Measurements from ENCODE around the gene RFX8.

The RFX8 gene

DNA sequence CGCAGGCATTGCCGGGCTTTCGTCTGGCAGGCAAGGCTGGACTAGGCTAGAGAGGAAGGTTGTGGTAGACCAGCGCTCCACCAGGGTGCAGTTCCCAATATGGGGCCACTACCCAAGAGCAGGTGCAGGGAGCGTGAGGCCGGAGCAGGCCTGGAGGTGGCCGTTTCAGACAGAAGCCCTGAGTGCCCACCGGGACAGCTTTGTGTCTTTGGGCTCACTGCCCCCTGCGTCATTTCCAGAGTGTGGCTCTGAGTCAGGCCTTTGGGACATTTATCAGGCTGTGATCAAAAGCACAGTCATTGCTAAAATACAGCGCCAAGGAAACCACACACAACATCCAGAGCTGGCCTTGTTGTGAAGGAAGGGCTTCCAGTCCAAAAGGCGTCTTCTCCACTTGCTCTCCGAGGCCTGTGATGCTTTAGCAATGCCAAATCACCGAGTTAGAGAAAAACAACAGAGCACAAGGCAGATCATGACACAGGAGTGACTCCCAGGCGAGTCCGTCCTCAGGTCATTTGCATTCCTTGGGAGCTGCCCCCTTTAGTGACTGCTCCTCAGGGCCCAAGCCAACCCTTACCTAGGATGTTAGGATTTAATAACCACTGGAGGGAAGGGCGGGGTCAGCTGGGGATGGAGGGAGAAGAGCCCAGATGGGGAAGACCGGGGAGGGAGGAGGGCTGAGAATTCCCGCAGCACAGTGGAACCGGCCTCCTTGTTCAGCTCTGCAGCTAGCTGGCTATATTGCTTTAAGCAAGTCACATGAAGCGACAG is 42.3 kb downstream of the RFX8 start:
- TF ChIP-seq, protein P1, sequence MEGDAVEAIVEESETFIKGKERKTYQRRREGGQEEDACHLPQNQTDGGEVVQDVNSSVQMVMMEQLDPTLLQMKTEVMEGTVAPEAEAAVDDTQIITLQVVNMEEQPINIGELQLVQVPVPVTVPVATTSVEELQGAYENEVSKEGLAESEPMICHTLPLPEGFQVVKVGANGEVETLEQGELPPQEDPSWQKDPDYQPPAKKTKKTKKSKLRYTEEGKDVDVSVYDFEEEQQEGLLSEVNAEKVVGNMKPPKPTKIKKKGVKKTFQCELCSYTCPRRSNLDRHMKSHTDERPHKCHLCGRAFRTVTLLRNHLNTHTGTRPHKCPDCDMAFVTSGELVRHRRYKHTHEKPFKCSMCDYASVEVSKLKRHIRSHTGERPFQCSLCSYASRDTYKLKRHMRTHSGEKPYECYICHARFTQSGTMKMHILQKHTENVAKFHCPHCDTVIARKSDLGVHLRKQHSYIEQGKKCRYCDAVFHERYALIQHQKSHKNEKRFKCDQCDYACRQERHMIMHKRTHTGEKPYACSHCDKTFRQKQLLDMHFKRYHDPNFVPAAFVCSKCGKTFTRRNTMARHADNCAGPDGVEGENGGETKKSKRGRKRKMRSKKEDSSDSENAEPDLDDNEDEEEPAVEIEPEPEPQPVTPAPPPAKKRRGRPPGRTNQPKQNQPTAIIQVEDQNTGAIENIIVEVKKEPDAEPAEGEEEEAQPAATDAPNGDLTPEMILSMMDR (IDR thresholded peaks at IDR 0.05; ENCODE audit: low read length, missing control alignments) = no peak
- peak; percentile 37 for DNase-seq (ENCODE audit: low read depth)
- H3K4me3 ChIP-seq (replicated peaks; ENCODE audit: low read depth, low read length) = no peak overlapping the region

- TF ChIP-seq, protein P1 (IDR thresholded peaks at IDR 0.05; ENCODE audit: low read length, missing control alignments) = no peak
- no peak for DNase-seq (ENCODE audit: low read depth)
- no peak overlapping the region for H3K4me3 ChIP-seq (replicated peaks; ENCODE audit: low read depth, low read length)
These were observed 43.4 kb downstream of the RFX8 start for GRCh38 chr2:101431486-101431885.

GRCh38 chr2:101430156-101430555 is 44.8 kb downstream of the RFX8 start:
- DNase-seq (ENCODE audit: low read depth) = no peak
- TF ChIP-seq, protein P1 (IDR thresholded peaks at IDR 0.05; ENCODE audit: low read length, missing control alignments) = no peak
- no peak overlapping the region for H3K4me3 ChIP-seq (replicated peaks; ENCODE audit: low read depth, low read length)

- no peak overlapping the region for H3K4me3 ChIP-seq (replicated peaks; ENCODE audit: low read depth, low read length)
- no peak for DNase-seq (ENCODE audit: low read depth)
- TF ChIP-seq, protein P1 (IDR thresholded peaks at IDR 0.05; ENCODE audit: low read length, missing control alignments) = no peak
These were observed 45.5 kb downstream of the RFX8 start for GRCh38 chr2:101429453-101429852.

- H3K4me3 ChIP-seq (replicated peaks; ENCODE audit: low read depth, low read length) = no peak overlapping the region
- DNase-seq (ENCODE audit: low read depth) = no peak
- TF ChIP-seq, protein P1 (IDR thresholded peaks at IDR 0.05; ENCODE audit: low read length, missing control alignments) = no peak
These were observed 46.3 kb downstream of the RFX8 start for GRCh38 chr2:101428422-101429176.

DNA sequence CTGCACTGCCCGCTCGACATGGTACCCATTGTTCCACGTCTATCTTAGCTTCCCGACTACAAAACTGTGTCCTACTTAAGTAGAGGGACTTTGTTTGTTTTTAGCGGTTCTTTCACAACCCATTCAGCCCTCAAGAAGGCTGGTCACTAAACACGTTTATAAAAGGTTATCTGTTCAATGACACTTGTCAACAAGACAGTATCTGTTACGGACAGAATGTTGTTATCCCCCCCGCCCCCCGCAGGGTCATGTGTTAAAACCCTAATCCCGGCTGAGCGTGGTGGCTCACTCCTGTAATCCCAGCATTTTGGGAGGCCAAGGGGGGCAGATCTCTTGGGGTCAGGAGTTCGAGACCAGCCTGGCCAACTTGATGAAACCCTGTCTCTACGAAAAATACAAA is 47.2 kb downstream of the RFX8 start:
- H3K4me3 ChIP-seq (replicated peaks; ENCODE audit: low read depth, low read length) = no peak overlapping the region
- TF ChIP-seq, protein P1 (IDR thresholded peaks at IDR 0.05; ENCODE audit: low read length, missing control alignments) = no peak

More for the DNA sequence above, 47.2 kb downstream of the RFX8 start:
- no peak for DNase-seq (ENCODE audit: low read depth)

All from fibroblast of pulmonary artery (primary cell).